Inflammatory macrophage (primary cell): ENCODE results near the gene FYB1.
"Not testable (repeated sequence)": the region's sequence is repeated elsewhere in the genome, so short reads cannot be mapped to it uniquely, and the experiment has no call there.

Experiments
- DNase-seq, 2 donors: peaks; one replicate each; pipeline ENCODE4 v3.0.0-alpha.2; 2020 to 2022

Gene FYB1

GRCh38 chr5:39226100-39226451, 6.7 kb upstream of the FYB1 start:
- no peak for DNase-seq

GRCh38 chr5:39225405-39226099, 6.2 kb upstream of the FYB1 start:
- DNase-seq: peak in 1 of 2 donors; percentile 41

DNA sequence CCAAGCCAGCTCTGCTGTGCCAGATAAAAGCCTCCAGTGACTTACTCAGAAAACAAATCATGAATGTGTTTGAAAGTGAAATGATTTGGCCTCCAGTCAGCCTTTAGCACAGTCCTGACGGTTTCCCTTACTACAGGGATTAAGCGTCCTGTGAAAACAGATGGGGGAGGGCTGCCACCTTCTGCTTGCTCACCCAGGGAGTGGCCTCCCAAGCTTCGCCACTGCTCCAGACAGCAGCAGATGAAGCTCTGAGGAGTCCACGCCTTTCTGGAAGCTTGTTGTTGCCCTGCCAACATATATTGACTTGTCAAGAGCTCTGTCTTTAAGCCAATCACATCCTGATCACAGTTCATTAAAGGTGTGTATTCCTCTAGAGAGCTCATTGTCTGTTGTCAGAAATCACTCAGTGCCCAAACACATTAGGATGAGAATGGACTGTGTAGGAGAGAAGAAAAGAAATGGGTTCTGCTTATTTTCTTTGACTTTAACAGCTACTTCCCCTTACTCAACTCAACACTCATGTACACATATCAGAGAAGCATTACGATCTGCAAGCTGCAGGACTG, 4.9 kb upstream of the FYB1 start:
- peak; percentile 68 to 83 for DNase-seq

GRCh38 chr5:39223565-39224156, 4.3 kb upstream of the FYB1 start:
- DNase-seq: no peak

DNA sequence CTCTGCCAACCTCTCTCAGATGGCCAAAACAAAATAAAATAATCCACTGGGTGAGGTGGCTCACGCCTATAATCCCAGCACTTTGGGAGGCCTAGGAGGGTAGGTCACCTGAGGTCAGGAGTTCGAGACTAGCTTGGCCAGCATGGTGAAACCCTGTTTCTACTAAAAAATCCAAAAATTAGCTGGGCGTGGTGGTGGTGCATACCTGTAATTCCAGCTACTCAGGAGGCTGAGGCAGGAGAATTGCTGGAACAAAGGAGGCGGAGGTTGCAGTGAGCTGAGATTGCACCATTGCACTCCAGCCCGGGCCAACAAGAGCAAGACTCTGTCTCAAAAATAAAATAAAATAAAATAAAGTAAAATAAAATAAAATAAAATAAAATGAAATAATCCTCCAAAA, 2.3 kb upstream of the FYB1 start:
- DNase-seq: not testable (repeated sequence)

DNA sequence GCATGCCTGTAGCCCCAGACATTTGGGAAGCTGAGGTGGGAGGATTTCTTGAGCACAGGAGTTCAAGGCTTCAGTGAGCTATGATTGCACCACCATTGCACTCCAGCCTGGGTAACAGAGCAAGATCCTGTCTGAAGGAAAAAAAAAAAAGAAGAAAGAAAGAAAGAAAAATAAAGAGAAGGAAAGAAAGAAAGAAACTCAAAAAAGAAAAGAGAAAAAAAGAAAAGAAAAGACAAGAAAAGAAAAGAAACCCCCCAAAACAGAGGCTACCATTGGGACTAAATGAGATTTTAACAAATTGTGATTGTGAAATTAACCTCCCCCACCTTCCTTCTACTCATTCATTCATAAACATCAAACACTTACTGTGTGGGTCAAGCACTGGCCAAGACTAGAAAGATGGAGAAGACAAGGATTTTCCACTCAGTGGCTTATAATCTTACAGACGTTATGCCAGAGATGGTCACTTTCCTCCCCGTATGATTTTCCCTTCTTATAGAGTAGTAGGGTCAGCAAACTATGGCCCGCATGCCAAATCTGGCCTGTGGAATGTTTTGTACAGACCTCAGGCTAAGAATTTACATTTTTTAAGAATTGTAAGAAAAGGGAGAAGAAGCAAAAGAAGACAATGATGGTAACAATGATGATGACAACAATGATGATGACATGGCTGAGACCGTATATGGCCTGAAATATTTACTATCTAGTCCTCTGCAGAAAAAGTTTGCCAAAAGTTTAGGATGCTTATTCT, 1.1 kb upstream of the FYB1 start:
- DNase-seq: no peak

DNA sequence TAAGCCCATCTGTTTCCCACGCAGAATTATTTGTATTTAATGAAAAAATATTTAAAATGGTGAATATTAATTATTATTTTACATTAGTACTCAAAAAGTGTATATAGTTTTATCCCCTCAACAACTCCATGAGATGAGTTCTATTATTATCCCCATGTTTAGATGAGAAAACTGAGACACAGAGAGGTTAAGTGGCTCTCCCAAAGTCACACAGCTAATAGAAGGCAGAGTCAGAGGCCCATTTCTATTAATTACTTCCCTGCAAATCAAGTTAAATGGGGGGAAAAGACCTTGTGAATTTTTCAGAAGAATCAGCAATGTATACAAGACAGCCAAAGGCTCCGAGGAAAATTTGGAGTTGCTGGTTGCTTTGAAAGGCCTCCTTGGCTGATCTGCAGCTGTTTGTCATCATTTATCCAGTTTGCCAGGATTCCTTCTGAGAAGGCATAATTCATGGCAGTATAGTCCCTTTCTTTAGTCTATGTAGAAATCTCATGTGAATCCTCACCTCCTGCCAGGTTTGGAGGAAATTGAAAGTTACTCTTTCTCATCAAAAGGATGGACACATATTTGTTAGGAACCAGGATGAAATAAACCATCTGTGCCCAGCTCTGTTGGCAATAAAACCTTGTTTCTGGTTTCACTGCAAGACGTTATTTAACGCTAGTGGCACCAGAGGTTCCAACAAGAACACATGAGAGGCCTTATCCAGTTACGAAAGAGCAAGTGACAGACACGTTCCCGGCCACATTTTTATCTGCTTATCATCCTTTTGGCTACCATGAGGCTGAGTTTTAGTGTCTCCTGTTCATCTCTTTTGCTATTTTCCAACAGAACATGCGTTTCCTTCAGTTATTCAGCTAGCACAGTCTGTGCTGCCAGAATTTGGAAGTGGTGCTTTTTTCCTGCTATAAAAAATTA, 621 bp downstream of the FYB1 start:
- peak; percentile 64 to 67 for DNase-seq

GRCh38 chr5:39217365-39218281, 1.7 kb downstream of the FYB1 start:
- DNase-seq: peak; percentile 91 to 92

- DNase-seq: no peak
Observed at GRCh38 chr5:39216631-39217030, 2.7 kb downstream of the FYB1 start.

- no peak for DNase-seq
Observed at GRCh38 chr5:39215857-39216256, 3.5 kb downstream of the FYB1 start.

- DNase-seq: no peak
Observed at GRCh38 chr5:39214912-39215709, 4.3 kb downstream of the FYB1 start.

GRCh38 chr5:39213447-39214207, 5.7 kb downstream of the FYB1 start:
- peak; percentile 74 to 79 for DNase-seq

- peak in 1 of 2 donors; percentile 34 for DNase-seq
Observed at GRCh38 chr5:39211773-39212172, 7.6 kb downstream of the FYB1 start.

- DNase-seq: peak in 1 of 2 donors; percentile 27
Observed at GRCh38 chr5:39209924-39210323, 9.4 kb downstream of the FYB1 start.

- no peak for DNase-seq
Observed at GRCh38 chr5:39208471-39208870, 10.9 kb downstream of the FYB1 start.

- no peak for DNase-seq
Observed at GRCh38 chr5:39207345-39208045, 11.9 kb downstream of the FYB1 start.

DNA sequence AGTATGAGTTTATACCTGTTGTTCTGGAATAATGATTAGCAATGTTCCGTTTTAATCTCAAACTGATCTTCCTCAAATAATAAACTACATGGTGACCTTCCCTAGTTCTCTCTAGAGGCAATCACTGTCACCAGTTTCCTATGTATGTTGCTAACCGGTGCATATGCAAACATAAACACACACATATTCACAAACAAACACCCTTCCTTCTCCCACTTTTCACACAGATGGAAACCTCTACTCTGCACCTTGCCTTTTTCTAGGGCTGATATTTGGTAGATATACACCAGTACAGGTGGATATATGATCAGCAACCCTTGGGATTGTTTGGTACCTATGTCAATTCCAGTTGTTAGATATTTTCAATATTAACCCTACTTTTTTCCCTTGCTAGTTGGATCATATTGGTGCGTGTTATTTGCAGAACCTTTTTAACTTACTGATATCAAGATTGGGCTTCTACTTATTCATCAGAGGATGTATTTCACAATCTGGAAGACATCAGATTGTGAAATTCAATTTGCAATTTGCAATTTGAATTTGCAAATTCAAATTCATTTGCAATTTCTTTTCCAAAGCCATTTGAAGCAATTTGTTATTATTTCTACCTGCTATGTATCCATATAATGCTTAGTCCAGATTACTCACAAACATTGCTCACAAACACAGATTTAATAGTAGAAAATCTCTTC, 12.6 kb downstream of the FYB1 start:
- DNase-seq: peak in 1 of 2 donors; percentile 56

DNA sequence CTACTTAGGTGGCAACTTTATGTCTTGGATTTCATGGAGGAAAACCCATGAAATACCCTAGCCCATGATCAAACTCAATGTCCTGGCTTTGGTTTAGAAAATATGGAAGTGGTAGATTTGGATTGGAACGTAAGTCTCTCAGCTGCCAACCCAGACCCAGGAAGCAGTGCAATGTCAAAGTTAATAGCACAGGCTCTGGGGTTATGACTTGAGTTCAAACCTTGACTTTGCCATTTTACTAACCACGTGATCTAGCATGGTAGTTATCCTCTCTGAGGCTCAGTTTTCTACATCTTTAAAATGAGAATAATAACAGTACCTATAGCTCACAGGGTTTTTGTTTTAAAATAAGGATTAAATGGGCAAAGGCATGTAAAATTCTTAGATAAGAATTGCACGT, 13.8 kb downstream of the FYB1 start:
- DNase-seq: no peak
